Activated naive CD4-positive, alpha-beta T cell treated with anti-CD3 and anti-CD28 coated beads, Interleukin-2, amount 50 U/mL, for 72 hours (primary cell): ENCODE results near the gene MUS81. TPM values are rescaled to one million over a fixed set of nuclear protein-coding genes. Genes with fewer than 3 reads are reported as not detected.

ENCODE experiments used
- ATAC-seq, 2 donors: fragments of 150-1000 bp; cut with Tn5 transposase; 2 replicates each; pipeline ENCODE4 v1.10.0; 2021; ENCODE audit warnings: mild to moderate bottlenecking in 2 of 2, moderate library complexity in 2 of 2
- DNase-seq, 2 donors: peaks; one replicate each; pipeline ENCODE4 v3.0.0; 2021 to 2022; ENCODE audit warnings: low spot score in 2 of 2
- H3K27ac Mint-ChIP-seq, 2 donors: one replicate each; pipeline ENCODE4 v1.8.0; 2022; ENCODE audit warnings: mild to moderate bottlenecking in 2 of 2, mixed read lengths in 2 of 2
- H3K36me3 Mint-ChIP-seq, 2 donors: one replicate each; pipeline ENCODE4 v1.8.0; 2022; ENCODE audit warnings: mixed read lengths in 2 of 2
- H3K9me3 Mint-ChIP-seq, 2 donors: one replicate each; pipeline ENCODE4 v1.8.0; 2022; ENCODE audit warnings: mixed read lengths in 2 of 2
- total RNA-seq, 2 donors: library from RNA; stranded (reverse); gene quantifications; one replicate each; pipeline ENCODE4 v1.2.3, GENCODE V29; 2022

The MUS81 gene
- total RNA-seq, 2 donors from 2014 or later, result 63.9 to 64.0 TPM

DNA sequence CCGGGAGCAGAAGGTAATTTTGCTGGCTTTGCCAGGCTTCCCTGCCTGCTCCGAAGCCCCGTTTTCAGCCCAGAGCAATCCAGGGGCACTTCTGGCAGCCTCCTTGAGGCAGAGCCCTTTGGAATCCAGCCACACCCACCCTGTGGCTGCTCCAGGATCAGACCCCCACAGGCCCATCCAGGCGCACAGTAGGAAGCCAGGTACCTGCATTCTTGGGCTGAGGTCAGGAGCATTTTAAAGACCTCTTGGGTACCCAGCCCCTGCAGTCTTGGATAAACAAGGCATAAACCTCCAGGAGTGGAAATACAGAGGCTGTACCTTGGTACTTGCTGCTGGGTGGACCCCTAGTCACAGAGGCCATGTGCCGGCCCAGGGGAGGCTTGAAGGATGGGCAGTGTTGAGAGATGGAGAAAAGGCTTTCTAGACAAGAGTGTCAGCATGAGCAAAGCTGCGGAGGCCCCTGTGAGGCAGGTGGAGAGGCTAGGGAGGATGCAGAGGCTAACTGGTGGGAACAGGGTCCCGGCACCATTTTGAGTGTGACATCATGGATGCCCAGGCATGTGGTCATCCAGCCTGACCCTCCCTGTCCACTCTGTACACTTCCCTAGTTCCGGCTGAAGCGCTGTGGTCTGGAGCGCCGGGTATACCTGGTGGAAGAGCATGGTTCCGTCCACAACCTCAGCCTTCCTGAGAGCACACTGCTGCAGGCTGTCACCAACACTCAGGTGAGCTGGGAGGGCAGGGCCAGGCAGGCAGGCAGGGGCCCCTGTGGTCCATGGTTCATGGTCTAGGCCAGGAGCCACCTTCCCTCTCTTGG, 3.9 kb downstream of the MUS81 start:
- DNase-seq, result peak in 1 of 2 donors; percentile 53
- H3K9me3 Mint-ChIP-seq, result no peaks in the 10 kb centered on the region
- H3K27ac Mint-ChIP-seq, result no peak overlapping the region

DNA sequence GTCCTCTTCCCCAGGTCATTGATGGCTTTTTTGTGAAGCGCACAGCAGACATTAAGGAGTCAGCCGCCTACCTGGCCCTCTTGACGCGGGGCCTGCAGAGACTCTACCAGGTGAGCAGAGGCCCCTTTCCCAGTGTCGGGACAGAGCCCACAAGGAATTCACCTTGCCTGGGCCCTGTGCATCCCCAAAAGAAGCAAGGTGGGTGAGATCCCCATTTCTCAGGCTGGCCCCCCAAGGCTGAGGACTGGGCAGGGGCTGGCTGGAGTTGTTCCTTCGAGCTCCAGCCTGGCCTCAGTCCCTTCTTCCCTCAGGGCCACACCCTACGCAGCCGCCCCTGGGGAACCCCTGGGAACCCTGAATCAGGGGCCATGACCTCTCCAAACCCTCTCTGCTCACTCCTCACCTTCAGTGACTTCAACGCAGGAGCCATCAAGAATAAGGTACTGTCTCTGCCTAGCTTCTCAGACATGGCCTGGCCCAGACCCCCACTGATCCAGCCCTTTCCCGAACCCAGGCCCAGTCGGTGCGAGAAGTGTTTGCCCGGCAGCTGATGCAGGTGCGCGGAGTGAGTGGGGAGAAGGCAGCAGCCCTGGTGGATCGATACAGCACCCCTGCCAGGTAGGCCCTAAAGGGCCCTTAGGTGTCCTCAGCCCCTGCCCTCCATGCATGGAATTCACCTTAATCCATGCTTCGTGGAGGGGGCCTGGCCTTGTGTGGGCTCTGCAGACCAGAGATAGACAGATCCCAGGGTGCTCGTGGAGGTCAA, 4.7 kb downstream of the MUS81 start:
- Mint-ChIP-seq H3K36me3 (peaks cover 19 to 34% of the 10 kb centered on the region in 2 donors), H3K27ac (peak overlapping the region in 1 of 2 donors; percentile 44), H3K9me3 (no peaks in the 10 kb centered on the region)
- ATAC-seq (no peak), DNase-seq (peak in 1 of 2 donors; percentile 53)

More for the DNA sequence above, 3.9 kb downstream of the MUS81 start:
- peaks cover 20 to 36% of the 10 kb centered on the region in 2 donors for H3K36me3 Mint-ChIP-seq
- no peak for ATAC-seq

DNA sequence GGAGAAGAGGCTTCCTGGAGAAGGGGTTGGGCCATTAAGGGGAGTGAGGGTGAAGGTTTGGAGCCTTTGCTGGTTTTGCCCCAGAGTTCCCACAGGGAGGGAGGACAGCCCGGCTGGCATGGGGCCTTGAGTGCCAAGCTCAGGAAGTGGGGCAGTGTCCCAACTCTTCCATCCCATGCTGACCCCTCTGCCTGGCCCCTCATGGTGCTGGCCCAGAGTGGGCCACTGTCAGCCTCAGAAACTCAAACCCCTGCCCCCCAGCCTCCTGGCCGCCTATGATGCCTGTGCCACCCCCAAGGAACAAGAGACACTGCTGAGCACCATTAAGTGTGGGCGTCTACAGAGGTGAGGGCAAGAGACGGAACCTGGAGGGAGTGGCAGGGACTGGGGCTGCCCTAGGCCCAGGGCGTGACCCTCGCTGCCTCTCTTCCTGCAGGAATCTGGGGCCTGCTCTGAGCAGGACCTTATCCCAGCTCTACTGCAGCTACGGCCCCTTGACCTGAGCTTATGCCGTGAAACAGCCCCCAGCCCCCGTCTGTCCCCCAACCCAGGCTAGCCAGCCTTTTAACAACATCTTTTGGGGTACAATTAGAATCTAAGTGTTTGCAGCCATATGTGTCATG, 5.4 kb downstream of the MUS81 start:
- DNase-seq (no peak), ATAC-seq (no peak)
- Mint-ChIP-seq H3K27ac (no peak overlapping the region), H3K36me3 (peaks cover 12 to 26% of the 10 kb centered on the region in 2 donors), H3K9me3 (no peaks in the 10 kb centered on the region)

DNA sequence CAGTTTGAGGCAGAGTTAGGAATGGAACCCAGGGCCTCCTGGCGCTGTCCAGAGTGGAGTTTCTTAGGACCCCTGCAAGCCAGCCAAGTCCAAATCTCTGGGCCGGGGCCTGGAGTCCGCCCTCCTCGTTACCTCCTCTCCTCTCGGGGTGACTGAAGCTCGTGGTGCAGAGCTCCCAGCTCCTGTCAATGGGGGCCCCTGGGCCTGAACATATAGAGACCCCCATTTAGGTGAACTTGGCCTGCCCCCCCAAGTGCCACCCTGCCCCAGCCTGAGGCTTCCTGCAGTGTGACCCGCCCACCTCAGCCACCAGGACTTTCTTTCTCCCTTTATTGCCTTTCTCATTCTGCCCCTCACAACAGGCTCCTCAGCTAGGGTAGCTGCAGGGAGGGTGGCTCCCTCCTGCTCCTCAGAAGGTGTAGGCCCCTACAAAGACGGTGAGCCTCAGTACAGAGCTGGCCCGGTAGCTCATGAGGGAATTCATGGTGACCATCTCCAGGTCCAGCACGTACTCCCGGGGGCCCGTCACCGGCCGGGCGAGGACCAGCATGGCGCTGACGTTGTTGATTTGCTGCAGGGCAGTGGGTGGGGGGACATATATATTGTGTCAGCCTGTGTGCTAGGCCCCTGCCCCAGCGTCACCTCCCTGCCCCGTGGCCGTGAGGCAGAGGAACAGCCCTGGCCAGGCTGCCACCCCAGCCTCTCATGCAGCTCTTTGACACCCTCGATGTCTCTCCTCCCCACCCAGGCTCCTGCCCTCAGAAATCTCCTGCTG, 6.5 kb downstream of the MUS81 start:
- Mint-ChIP-seq H3K27ac (peak overlapping the region in 1 of 2 donors; percentile 88), H3K9me3 (no peaks in the 10 kb centered on the region), H3K36me3 (peaks cover 2 to 19% of the 10 kb centered on the region in 2 donors)
- no peak for ATAC-seq
- DNase-seq, result no peak

DNA sequence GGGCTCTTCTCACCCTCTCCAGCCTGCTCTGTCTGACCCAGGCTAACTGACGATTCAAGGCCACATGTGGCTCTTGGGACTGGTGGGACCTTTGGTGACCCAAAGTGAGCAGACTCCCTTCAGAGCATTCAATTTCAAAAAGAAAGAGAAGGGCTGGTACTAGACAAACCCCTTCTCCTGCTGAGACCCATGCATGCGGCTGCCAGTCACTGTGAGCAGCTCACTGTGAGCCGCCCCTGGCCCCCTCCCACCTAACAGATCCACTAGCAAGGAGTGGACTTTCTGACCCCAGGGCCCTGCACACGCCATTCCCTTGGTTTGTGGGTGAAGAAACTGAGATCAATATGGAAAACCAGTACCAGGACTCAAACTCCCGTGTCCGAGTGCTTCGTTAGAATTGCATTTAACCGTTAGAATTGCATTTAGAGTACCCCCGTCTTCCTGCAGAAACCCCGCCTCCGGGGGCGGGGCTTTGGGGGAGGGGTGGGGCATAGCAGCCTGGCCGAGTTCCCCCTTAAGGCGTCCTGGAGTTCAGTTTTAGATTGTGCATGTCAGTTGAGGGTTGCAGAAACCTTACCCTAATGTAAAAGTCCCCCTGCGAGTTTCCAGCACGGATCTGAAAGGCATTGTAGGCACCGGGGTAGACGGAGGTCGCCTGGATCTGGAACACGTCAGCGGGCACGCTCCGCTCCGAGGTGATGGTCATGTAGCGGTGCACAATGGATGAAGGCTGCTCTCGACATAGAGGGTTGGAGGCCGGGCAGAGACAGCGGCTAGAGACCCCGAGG, 7.2 kb downstream of the MUS81 start:
- ATAC-seq (no peak), DNase-seq (no peak)
- H3K36me3 Mint-ChIP-seq, result peaks cover 0 to 17% of the 10 kb centered on the region in 2 donors
- H3K9me3 Mint-ChIP-seq, result no peaks in the 10 kb centered on the region
- peak overlapping the region in 1 of 2 donors; percentile 88 for H3K27ac Mint-ChIP-seq

DNA sequence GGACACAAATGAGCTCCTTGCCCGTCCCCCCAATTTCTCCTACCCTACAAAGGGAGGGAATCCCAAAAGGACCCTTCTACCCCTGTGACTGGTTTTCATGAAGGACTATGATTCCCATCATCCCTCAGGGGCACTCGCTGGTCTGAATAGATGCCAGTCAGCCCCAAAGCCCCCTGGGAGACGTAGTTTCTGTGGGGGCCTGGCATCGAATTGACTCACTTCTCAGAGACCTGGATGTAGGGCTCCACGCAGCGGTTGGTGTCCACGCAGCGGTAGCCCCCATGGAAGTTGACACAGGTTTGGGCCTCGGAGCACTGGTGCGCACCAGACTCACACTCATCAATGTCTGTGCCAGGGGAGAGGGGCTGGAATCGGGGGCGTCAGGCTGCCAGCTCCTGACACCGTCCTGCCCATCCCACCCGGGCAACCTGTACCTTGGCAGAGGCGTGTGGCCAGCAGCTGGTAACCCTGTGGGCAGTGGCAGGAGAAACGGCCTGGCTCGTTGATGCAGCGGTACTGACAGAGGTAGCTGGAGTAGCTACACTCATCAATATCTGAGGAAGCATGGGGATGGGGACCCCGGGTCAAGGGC, 7.9 kb downstream of the MUS81 start:
- no peak for DNase-seq
- peak overlapping the region in 1 of 2 donors; percentile 56 for H3K27ac Mint-ChIP-seq
- peaks cover 0 to 14% of the 10 kb centered on the region in 2 donors for H3K36me3 Mint-ChIP-seq
- H3K9me3 Mint-ChIP-seq, result no peaks in the 10 kb centered on the region
- ATAC-seq, result no peak

DNA sequence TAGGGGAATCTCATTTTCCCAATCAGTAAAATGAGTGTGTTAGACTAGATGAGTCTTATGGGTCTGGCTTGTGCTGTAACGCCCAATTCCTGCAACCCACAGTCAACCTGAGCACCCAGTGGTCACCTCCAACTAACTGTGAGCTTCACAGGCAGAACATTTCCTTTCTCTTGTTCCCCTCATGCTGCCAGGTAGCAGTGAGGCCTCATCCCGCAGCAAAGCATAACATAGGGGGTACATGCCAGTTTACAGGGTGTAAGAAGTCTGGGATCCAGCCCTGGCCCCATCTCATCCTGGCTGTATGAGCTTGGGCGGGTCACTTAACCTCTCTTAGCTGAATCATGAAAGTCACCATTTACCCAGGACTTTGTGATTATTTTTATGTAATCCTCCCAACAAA, 8.7 kb downstream of the MUS81 start:
- Mint-ChIP-seq H3K27ac (peak overlapping the region in 1 of 2 donors; percentile 82), H3K36me3 (peaks cover 0 to 12% of the 10 kb centered on the region in 2 donors), H3K9me3 (no peaks in the 10 kb centered on the region)
- DNase-seq, result no peak
- ATAC-seq, result no peak

DNA sequence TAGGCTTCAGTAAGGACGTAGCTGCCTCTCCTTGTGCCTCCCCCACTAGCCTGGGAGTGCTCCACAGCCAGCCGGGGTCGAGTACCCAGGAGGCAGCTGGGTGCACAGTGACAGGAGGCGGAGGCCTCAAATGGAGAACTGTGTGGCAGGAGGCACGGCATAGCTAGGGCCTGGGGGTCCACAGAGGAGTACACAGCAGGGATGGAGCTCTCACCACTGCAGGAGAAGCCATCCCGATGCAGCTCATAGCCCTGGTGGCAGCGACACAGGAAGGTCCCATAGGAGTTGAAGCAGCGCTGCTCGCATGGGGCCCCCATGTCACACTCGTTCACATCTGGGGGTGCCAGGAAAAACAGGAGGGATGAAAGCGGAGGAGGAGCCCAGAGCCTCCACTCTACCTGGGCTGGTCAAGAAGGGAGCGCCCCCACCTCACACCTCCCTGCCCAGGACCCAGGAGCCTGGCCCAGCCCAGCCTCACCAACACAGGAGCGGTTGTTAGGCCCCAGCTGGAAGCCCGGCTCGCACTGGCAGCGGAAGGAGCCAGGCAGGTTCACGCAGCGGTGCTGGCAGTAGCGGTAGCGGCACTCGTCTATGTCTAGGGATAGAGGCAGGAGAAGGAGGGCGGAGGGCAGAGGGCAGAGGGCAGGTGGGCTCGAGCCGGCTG, 9.5 kb downstream of the MUS81 start:
- DNase-seq (no peak), ATAC-seq (no peak)
- H3K27ac Mint-ChIP-seq, result peak overlapping the region in 1 of 2 donors; percentile 82
- H3K9me3 Mint-ChIP-seq, result no peaks in the 10 kb centered on the region
- peaks cover 0 to 12% of the 10 kb centered on the region in 2 donors for H3K36me3 Mint-ChIP-seq

DNA sequence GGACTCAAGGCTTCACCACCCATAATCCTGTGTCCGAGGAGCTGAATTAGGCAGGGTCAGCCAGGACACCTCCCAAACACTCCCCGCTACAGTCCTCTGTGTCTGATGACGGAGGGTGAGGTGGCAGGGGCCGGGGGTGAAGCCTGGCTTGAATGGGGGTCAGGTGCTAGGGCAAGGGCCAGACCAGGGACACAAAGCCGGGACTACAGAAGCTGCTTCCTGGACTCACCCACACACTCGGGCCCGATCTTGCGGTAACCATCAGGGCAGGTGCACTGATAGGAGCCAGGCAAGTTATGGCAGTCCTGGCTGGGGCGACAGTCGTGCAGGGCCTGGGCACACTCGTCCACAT, 10.1 kb downstream of the MUS81 start:
- H3K36me3 Mint-ChIP-seq, result peaks cover 0 to 12% of the 10 kb centered on the region in 2 donors
- DNase-seq (no peak), ATAC-seq (no peak)
- H3K27ac Mint-ChIP-seq, result peak overlapping the region in 1 of 2 donors; percentile 82
- no peaks in the 10 kb centered on the region for H3K9me3 Mint-ChIP-seq

DNA sequence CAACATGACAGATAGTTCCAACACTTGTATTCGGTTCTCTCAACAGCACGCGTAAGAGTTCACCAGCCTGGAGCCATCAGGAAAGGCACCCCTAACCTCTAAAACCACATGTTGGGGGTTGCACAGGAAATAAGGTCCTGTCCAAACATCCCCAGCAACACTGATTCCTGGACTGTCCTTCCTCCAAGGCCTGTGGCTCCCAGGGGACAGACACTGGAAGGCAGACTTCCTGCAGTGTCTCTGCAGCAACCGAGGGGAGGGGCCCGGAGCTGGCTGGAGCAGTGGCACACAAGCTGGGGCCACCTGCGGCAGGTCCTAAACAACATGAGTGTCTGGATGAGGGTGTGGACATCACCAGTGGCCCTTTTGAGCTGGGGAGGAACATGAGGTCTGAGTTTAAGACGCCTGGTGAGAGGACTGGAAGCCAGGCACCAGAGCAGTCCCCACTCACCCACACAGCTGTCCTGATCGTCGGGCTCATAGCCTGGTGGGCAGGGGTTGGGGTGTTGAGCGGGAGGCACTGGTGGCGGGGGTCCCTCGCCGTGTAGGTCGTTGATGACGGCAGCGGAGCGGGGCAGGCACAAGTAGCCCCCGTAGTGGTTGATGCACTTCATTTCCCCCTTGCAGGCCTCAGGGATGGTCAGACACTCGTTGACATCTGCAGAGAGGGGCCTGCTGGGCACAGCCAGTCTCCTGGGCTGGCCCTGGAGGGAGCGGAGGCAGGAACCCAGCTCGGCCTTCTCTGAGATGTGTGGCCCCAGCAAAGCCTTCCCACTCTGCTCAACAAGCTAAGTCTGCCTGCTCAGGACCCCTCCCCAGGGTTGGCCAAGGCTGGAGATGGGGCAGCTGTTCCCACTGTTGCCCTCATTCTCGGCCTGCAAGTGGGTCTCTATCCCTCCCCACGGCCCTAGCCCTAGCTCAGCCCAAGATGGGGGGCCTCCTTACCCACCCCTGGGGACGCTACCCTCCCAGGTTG, 10.8 kb downstream of the MUS81 start:
- Mint-ChIP-seq H3K27ac (peak overlapping the region in 1 of 2 donors; percentile 82), H3K36me3 (peaks cover 0 to 12% of the 10 kb centered on the region in 2 donors), H3K9me3 (no peaks in the 10 kb centered on the region)
- ATAC-seq (no peak), DNase-seq (no peak)

DNA sequence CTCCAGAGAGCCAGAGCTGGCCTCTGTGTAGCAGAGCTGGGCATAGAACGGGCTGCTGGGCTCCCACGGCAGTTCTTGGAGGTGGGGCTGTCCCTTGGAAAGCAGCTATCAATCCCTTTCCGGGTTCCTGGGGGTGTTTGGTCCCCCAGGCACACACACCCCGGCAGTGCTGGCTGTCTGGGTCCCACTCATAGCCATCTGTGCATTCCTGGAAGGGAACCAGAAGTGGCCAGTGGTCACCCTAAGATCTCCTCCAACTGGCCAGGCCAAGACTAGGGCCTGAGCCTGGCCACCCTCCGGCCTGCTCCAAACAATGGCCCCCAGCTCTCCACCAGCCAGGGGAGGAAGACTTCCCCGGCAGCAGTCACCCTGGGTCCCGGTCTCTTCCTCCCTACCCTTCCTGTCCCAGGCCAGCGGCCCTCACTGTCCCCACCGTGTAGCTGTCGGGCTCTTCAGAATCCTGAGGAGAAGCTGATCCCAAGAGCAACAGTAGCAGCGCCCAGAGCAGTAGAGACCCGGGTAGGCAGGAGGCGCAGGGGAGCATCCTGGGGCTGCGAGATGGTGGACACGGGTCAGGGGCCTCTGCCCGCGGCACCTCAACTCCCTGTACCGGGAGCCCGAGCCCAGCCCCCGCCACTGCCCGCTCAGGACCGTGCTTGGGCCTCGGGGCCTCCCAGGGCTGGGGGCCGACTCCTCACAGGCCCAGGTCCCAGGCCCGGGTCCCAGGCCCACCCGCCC, 11.7 kb downstream of the MUS81 start:
- H3K9me3 Mint-ChIP-seq, result no peaks in the 10 kb centered on the region
- peaks cover 0 to 12% of the 10 kb centered on the region in 2 donors for H3K36me3 Mint-ChIP-seq
- no peak for ATAC-seq
- peak overlapping the region in 1 of 2 donors; percentile 82 for H3K27ac Mint-ChIP-seq
- no peak for DNase-seq

DNA sequence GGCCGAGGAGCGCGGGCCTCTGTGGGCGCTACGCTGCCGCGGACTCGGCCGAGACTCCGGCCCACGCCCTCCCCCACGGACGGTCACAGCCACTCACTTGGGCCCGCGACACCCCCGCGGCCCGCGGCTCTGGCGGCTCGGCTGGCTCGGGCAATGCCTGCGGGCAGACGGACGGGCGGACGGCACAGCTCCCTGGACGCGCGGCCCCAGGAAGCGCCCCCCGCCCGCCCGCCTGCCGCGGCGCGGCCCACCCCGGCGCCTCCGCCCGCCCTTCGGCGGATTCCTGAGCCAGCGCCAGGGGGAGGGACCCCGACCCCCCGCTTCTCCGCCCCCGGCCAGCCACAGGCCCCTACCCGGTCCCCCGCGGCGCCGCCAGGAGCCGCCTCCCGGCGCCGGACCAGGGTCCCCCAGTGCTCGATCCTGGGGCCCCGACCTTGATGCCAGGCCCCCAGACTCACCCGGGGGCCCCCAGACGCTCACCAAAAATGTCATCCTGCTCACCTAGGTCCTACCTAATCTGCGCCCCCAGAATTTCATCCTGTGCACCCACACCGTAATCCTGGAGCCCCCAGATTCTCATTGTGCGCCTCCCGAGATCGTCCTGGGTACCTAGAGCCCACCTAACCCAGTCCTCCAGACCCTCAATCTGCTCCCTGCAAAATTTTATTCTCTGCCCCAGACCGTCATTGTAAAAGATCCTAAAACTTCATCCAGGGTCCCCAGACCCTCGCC, 12.5 kb downstream of the MUS81 start, which contains the start of gene EFEMP2:
Gene EFEMP2 (minus strand): TSS at position 215 of the 732 bp plus-strand sequence. CDS start 446 bp downstream, outside the sequence.
- peak within 1 kb of the TSS; percentile 85 to 95 for H3K27ac Mint-ChIP-seq
- peak in 1 of 2 donors; percentile 1 for ATAC-seq
- no peak for DNase-seq
- no peaks in the 10 kb centered on the region for H3K9me3 Mint-ChIP-seq
- H3K36me3 Mint-ChIP-seq, result peaks cover 0 to 5% of the 10 kb centered on the region in 2 donors
